Astrocyte (in vitro differentiated cells and primary cell): Measurements from ENCODE around the gene ZDHHC1. TPM values are rescaled to one million over a fixed set of nuclear protein-coding genes. Genes with fewer than 3 reads are reported as not detected.

Experiments used
- DNase-seq: peaks from one replicate; pipeline ENCODE4 v3.0.0-alpha.2; 2010; ENCODE audit warnings: low read depth
- FAIRE-seq: peaks from 2 replicates; lab custom pipeline; 2011; peaks lifted over from hg19 to GRCh38; lab: Jason Lieb, UNC
- H2AFZ ChIP-seq: 2 replicates; pipeline ENCODE4 v1.6.0; 2012; ENCODE audit warnings: low read depth, low read length, inconsistent platforms
- H3K27ac ChIP-seq: 2 replicates; pipeline ENCODE4 v1.5.1; 2011; ENCODE audit warnings: low read depth, low read length, inconsistent platforms
- H3K27me3 ChIP-seq: 2 replicates; pipeline ENCODE4 v1.6.0; 2011; ENCODE audit warnings: low read length, inconsistent platforms; ENCODE audit not compliant: insufficient read depth
- H3K36me3 ChIP-seq: 2 replicates; pipeline ENCODE4 v1.5.1; 2011; ENCODE audit warnings: low read length, inconsistent platforms; ENCODE audit not compliant: insufficient read depth
- H3K4me1 ChIP-seq: 2 replicates; pipeline ENCODE4 v1.5.1; 2011; ENCODE audit warnings: low read length, inconsistent platforms; ENCODE audit not compliant: insufficient read depth
- H3K4me2 ChIP-seq: 2 replicates; pipeline ENCODE4 v1.6.0; 2012; ENCODE audit warnings: low read length, inconsistent platforms
- H3K4me3 ChIP-seq: 2 replicates; pipeline ENCODE4 v1.5.1; 2011; ENCODE audit warnings: low read depth, mild to moderate bottlenecking, low read length, inconsistent platforms; ENCODE audit not compliant: insufficient read depth
- H3K79me2 ChIP-seq: 2 replicates; pipeline ENCODE4 v1.6.0; 2012; ENCODE audit warnings: mild to moderate bottlenecking, low read length, inconsistent platforms; ENCODE audit not compliant: insufficient read depth
- H3K9ac ChIP-seq: 2 replicates; pipeline ENCODE4 v1.6.0; 2012; ENCODE audit warnings: mild to moderate bottlenecking, low read length, inconsistent platforms
- H3K9me3 ChIP-seq: 2 replicates; pipeline ENCODE4 v1.5.1; 2012; ENCODE audit warnings: low read depth, mild to moderate bottlenecking, low read length, inconsistent platforms; ENCODE audit not compliant: insufficient read depth
- H4K20me1 ChIP-seq: 2 replicates; pipeline ENCODE4 v1.6.0; 2012; ENCODE audit warnings: low read length, inconsistent platforms; ENCODE audit not compliant: insufficient read depth
- H3K27ac Mint-ChIP-seq: one replicate; pipeline ENCODE4 v1.8.0; 2021; ENCODE audit warnings: mild to moderate bottlenecking, mixed read lengths; ENCODE audit not compliant: unreplicated experiment
- H3K27me3 Mint-ChIP-seq: one replicate; pipeline ENCODE4 v1.8.0; 2021; ENCODE audit warnings: low read depth, mixed read lengths; ENCODE audit not compliant: unreplicated experiment
- H3K36me3 Mint-ChIP-seq: one replicate; pipeline ENCODE4 v1.8.0; 2021; ENCODE audit warnings: low read depth, mixed read lengths; ENCODE audit not compliant: unreplicated experiment
- H3K4me1 Mint-ChIP-seq: one replicate; pipeline ENCODE4 v1.8.0; 2021; ENCODE audit warnings: low read depth, mixed read lengths; ENCODE audit not compliant: unreplicated experiment
- H3K4me3 Mint-ChIP-seq: one replicate; pipeline ENCODE4 v1.8.0; 2021; ENCODE audit warnings: mild to moderate bottlenecking, moderate library complexity, mixed read lengths; ENCODE audit not compliant: unreplicated experiment
- H3K9me3 Mint-ChIP-seq: one replicate; pipeline ENCODE4 v1.8.0; 2021; ENCODE audit warnings: mild to moderate bottlenecking, mixed read lengths; ENCODE audit not compliant: unreplicated experiment
- EZH2 ChIP-seq: IDR thresholded peaks from 2 replicates; pipeline ENCODE4 v1.6.1; 2012; ENCODE audit warnings: mild to moderate bottlenecking, low read length, inconsistent platforms; ENCODE audit not compliant: insufficient read depth
- total RNA-seq: library from RNA; stranded (reverse); gene quantifications from 2 replicates; pipeline ENCODE4 v1.2.1, GENCODE V29; 2021
- TF ChIP-seq, protein P1 (sequence below): IDR thresholded peaks from 2 replicates; pipeline ENCODE4 v1.5.1; 2011; ENCODE audit warnings: low read depth, mild to moderate bottlenecking, inconsistent platforms, low read length, moderate library complexity; ENCODE audit not compliant: insufficient read depth

ZDHHC1 gene
- total RNA-seq, 1 donor from 2014 or later, result 3.7 TPM

GRCh38 chr16:67393111-67393787 is 23.0 kb downstream of the ZDHHC1 start, which contains the start of gene TPPP3:
TPPP3 (minus strand) TSS chr16:67393498; CDS start chr16:67391111, 2,387 bp downstream.
- H3K36me3 Mint-ChIP-seq, result peaks cover 2% of the 10 kb centered on the region

GRCh38 chr16:67392301-67393059 is 23.8 kb downstream of the ZDHHC1 start:
- Histone ChIP-seq H3K4me3 (peak overlapping the region; percentile 41), H3K36me3 (no peaks in the 10 kb centered on the region), H3K4me1 (peaks cover 23% of the 10 kb centered on the region), H3K27me3 (peaks cover 3% of the 10 kb centered on the region), H3K9me3 (no peaks in the 10 kb centered on the region), H3K79me2 (no peaks in the 10 kb centered on the region), H3K4me2 (peak overlapping the region; percentile 82), H3K9ac (peak overlapping the region; percentile 67), H2AFZ (peak overlapping the region; percentile 49), H3K27ac (no peak overlapping the region), H4K20me1 (no peaks in the 10 kb centered on the region)
- no peak for DNase-seq
- peaks cover 2% of the 10 kb centered on the region for H3K9me3 Mint-ChIP-seq
- no peak for TF ChIP-seq EZH2
- TF ChIP-seq, protein P1, sequence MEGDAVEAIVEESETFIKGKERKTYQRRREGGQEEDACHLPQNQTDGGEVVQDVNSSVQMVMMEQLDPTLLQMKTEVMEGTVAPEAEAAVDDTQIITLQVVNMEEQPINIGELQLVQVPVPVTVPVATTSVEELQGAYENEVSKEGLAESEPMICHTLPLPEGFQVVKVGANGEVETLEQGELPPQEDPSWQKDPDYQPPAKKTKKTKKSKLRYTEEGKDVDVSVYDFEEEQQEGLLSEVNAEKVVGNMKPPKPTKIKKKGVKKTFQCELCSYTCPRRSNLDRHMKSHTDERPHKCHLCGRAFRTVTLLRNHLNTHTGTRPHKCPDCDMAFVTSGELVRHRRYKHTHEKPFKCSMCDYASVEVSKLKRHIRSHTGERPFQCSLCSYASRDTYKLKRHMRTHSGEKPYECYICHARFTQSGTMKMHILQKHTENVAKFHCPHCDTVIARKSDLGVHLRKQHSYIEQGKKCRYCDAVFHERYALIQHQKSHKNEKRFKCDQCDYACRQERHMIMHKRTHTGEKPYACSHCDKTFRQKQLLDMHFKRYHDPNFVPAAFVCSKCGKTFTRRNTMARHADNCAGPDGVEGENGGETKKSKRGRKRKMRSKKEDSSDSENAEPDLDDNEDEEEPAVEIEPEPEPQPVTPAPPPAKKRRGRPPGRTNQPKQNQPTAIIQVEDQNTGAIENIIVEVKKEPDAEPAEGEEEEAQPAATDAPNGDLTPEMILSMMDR, result no peak
- peaks cover 59% of the 10 kb centered on the region for H3K27me3 Mint-ChIP-seq
- H3K4me3 Mint-ChIP-seq, result peak overlapping the region; percentile 34
- H3K36me3 Mint-ChIP-seq, result peaks cover 2% of the 10 kb centered on the region
- no peak for FAIRE-seq
- H3K4me1 Mint-ChIP-seq, result no peaks in the 10 kb centered on the region
- no peak overlapping the region for H3K27ac Mint-ChIP-seq

More at GRCh38 chr16:67393111-67393787, 23.0 kb downstream of the ZDHHC1 start, which contains the start of gene TPPP3:
- no peaks in the 10 kb centered on the region for H3K36me3 ChIP-seq
- H3K4me2 ChIP-seq, result peak within 1 kb of the TSS; percentile 82
- Mint-ChIP-seq H3K4me3 (peak within 1 kb of the TSS; percentile 34), H3K9me3 (peaks cover 2% of the 10 kb centered on the region), H3K4me1 (no peaks in the 10 kb centered on the region), H3K27me3 (peaks cover 52% of the 10 kb centered on the region), H3K27ac (no peak within 1 kb of the TSS)
- no peaks in the 10 kb centered on the region for H3K9me3 ChIP-seq
- DNase-seq, result peak; percentile 49
- H3K4me3 ChIP-seq, result peak within 1 kb of the TSS; percentile 41
- TF ChIP-seq, protein P1, result peak; percentile 28
- no peak for TF ChIP-seq EZH2
- H2AFZ ChIP-seq, result peak within 1 kb of the TSS; percentile 49
- no peak for FAIRE-seq
- H3K4me1 ChIP-seq, result peaks cover 23% of the 10 kb centered on the region
- no peaks in the 10 kb centered on the region for H3K79me2 ChIP-seq
- H3K27ac ChIP-seq, result no peak within 1 kb of the TSS
- no peaks in the 10 kb centered on the region for H4K20me1 ChIP-seq
- H3K27me3 ChIP-seq, result peaks cover 3% of the 10 kb centered on the region
- H3K9ac ChIP-seq, result peak within 1 kb of the TSS; percentile 75
